Central memory CD8-positive, alpha-beta T cell (primary cell): ENCODE measurements around the gene OSBP2.
A peak's percentile ranks its signal among the peaks of the same experiment; 100 is the strongest.

Experiments
- ATAC-seq: fragments of 150-1000 bp; cut with Tn5 transposase; replicated peaks from 2 replicates; pipeline ENCODE4 v1.10.0; 2022; ENCODE audit warnings: mild to moderate bottlenecking, moderate FRiP score, moderate number of reproducible peaks; ENCODE audit not compliant: poor library complexity, severe bottlenecking; ENCODE audit errors: extremely low read depth
- DNase-seq, 2 donors: peaks; one replicate each; pipeline ENCODE4 v3.0.0; 2021; ENCODE audit warnings: low spot score in 2 of 2
- H3K27ac Mint-ChIP-seq: one replicate; pipeline ENCODE4 v1.8.0; 2022; ENCODE audit warnings: low read depth, mild to moderate bottlenecking, moderate library complexity, mixed read lengths
- H3K27me3 Mint-ChIP-seq: one replicate; pipeline ENCODE4 v1.8.0; 2022; ENCODE audit warnings: mixed read lengths
- H3K36me3 Mint-ChIP-seq: one replicate; pipeline ENCODE4 v1.8.0; 2022; ENCODE audit warnings: mild to moderate bottlenecking, moderate library complexity, mixed read lengths; ENCODE audit not compliant: insufficient read depth
- H3K4me1 Mint-ChIP-seq: one replicate; pipeline ENCODE4 v1.8.0; 2022; ENCODE audit warnings: mixed read lengths
- H3K4me3 Mint-ChIP-seq: one replicate; pipeline ENCODE4 v1.8.0; 2022; ENCODE audit warnings: mild to moderate bottlenecking, moderate library complexity, mixed read lengths
- H3K9me3 Mint-ChIP-seq: one replicate; pipeline ENCODE4 v1.8.0; 2022; ENCODE audit warnings: mixed read lengths

The OSBP2 gene

DNA sequence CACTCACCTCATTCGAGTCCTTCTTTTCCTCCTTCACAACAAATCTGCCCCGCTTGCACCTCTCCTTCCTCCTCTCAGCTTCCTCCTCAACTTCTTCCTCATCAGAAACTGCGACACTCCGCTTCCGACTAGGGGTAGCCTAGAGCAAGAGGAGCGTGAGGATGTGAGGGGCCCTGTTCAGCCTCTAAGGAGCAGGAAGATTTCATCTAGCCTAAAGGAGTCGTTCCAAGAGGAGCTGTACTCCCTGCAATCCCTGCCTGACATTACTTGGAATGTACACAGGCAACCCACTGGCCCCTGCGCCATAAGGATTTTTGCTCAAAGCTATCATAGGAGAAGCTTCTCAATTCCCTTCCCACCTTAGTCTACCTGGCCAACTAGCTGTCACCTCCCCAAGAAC, 239.4 kb downstream of the OSBP2 start:
- peaks cover 12% of the 10 kb centered on the region for H3K4me1 Mint-ChIP-seq
- DNase-seq = no peak
- no peak overlapping the region for H3K4me3 Mint-ChIP-seq
- H3K27me3 Mint-ChIP-seq = no peaks in the 10 kb centered on the region
- ATAC-seq = no peak
- no peaks in the 10 kb centered on the region for H3K9me3 Mint-ChIP-seq
- H3K36me3 Mint-ChIP-seq = peaks cover 64% of the 10 kb centered on the region
- H3K27ac Mint-ChIP-seq = peak overlapping the region; percentile 49

DNA sequence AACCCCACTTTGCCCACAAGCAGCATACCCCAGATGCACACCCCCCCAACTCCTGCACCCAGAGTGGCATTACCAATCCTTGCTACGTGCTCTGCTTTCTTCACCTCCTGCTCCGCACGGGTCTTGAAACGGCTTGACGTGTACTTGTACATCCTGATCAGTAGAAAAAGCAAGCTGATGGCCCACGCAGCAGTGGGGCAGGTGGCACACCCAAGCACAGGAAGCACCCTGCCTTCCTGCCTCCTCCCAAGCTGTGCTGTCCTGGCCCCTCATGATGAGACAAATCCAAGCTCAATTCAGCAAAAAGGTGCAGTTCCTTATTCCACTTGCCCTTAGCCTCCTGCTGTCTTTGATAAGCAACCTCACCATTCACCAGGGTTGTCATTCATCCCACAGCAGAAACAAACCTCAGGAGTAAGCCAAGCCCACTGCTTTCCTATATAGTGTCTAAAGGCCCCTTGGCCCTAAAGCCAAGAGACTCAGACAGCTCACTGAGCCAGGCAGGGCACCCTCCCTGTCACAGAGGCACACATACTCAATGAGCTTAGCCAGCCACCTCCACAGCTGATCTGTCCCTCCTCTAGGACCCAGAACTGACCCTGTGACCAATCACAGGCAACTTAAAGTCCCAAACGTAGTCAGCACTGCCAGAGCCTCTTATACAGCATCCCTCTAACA, 246.2 kb downstream of the OSBP2 start:
- peaks cover 47% of the 10 kb centered on the region for H3K4me1 Mint-ChIP-seq
- H3K27me3 Mint-ChIP-seq = no peaks in the 10 kb centered on the region
- DNase-seq = no peak
- peaks cover 40% of the 10 kb centered on the region for H3K36me3 Mint-ChIP-seq
- peak overlapping the region; percentile 69 for H3K4me3 Mint-ChIP-seq
- H3K9me3 Mint-ChIP-seq = no peaks in the 10 kb centered on the region
- H3K27ac Mint-ChIP-seq = peak overlapping the region; percentile 78
- peak; percentile 73 for ATAC-seq

DNA sequence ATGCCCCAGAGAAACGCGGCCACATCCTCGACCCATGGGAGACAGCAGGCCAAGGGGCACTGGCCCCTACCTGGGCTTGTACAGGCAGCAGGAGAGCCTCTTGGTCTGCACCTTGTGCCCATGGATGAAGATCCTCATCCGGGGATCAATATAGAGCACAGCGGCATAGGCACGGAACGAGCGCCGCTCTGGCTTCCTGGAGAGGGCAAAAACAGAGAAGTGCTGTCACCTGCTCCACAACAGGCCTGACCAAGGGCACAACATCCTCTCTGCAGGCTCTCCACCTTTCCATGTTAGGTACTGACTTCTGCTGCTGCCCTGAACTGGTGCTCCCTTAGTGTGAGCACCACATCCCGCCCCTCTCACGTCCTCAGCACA, 246.7 kb downstream of the OSBP2 start:
- Mint-ChIP-seq H3K4me1 (peaks cover 47% of the 10 kb centered on the region), H3K36me3 (peaks cover 39% of the 10 kb centered on the region), H3K4me3 (peak overlapping the region; percentile 69), H3K27ac (peak overlapping the region; percentile 78), H3K9me3 (no peaks in the 10 kb centered on the region), H3K27me3 (no peaks in the 10 kb centered on the region)
- no peak for DNase-seq
- ATAC-seq = no peak

DNA sequence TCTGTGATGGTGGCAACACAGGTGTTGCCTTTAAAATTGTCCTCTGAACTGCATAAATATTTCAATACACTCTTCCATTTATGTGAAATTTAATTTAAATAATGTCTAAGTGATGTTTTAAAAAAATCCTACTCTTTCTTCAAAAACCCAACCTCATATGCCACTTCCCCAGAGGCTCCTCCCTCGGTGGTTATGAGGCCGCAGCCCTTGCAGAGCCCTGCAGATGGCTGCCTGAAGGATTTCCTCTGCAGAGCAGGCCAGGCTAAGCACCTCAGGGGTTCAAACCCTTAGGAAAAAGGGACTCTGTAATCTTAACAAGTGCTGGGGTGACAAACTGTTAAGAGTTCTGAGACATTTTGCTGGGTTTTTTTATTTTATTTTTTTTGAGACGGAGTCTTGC, 248.7 kb downstream of the OSBP2 start:
- peaks cover 47% of the 10 kb centered on the region for H3K4me1 Mint-ChIP-seq
- ATAC-seq = peak; percentile 88
- H3K27me3 Mint-ChIP-seq = no peaks in the 10 kb centered on the region
- DNase-seq = peak; percentile 42 to 61
- H3K36me3 Mint-ChIP-seq = peaks cover 28% of the 10 kb centered on the region
- peak overlapping the region; percentile 39 for H3K27ac Mint-ChIP-seq
- peak overlapping the region; percentile 17 for H3K4me3 Mint-ChIP-seq
- no peaks in the 10 kb centered on the region for H3K9me3 Mint-ChIP-seq

DNA sequence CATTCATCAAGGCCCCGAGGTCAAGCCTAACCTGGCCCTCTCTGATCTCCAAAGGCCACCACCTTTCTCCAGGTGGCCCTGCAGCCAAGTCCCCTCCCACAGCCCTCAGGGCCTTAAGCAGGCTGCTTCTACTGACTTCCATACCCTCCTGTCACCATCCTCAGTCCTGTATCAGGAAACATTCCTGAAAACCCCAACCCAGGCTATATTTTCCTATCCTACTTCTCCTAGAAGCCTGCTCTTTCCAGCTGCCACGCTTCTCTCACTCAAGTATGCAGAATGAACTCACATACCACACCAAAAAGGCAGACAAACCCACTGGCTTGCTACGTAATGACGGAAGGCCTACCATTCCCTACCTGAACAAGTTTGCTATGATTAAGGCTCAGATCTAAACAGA, 250.3 kb downstream of the OSBP2 start:
- Mint-ChIP-seq H3K4me1 (peaks cover 47% of the 10 kb centered on the region), H3K9me3 (no peaks in the 10 kb centered on the region), H3K27ac (peak overlapping the region; percentile 0), H3K4me3 (no peak overlapping the region), H3K27me3 (no peaks in the 10 kb centered on the region), H3K36me3 (peaks cover 25% of the 10 kb centered on the region)
- ATAC-seq (no peak), DNase-seq (no peak)

DNA sequence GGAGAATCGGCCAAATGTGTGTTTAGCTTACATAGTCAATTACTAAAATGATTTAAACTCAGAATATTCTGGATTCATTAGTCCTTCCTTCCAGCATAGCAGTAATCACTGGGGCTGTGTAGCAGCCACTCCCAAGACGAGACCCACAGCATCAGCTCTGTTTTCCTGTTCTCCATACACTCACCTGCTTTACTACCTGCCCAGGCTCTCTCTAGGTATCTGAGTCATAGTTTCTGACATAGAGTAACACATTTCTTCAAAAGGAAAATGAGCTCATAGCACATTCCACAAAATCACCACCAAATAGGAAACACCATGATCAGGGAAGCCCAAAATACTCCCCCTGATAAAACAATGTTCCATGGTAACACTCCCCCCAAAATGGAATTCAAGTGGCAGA, 251.0 kb downstream of the OSBP2 start:
- peaks cover 40% of the 10 kb centered on the region for H3K4me1 Mint-ChIP-seq

DNA sequence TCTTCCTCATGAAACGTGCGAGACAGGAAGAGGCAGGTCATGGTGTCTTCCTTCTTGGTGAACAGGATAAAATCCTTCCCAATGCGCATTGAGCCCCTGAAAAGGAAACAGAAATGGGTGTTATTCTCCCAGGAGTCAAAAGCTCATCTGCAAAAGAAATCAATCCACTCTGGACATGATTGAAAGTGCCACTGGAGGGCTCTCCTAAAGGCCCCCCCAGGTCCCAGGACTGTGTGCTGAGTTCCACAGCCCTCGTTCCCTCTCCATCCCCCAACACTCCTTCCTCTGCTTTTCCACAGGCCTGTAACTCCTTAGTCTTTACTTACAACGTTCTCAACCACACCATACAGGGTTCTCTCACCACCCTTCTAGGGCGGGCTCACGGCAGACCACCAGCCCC, 251.7 kb downstream of the OSBP2 start:
- Mint-ChIP-seq H3K4me3 (no peak overlapping the region), H3K4me1 (peaks cover 33% of the 10 kb centered on the region), H3K27me3 (no peaks in the 10 kb centered on the region), H3K9me3 (no peaks in the 10 kb centered on the region), H3K27ac (no peak overlapping the region), H3K36me3 (peaks cover 21% of the 10 kb centered on the region)
- no peak for DNase-seq
- no peak for ATAC-seq

More for the DNA sequence above, 251.0 kb downstream of the OSBP2 start:
- Mint-ChIP-seq H3K36me3 (peaks cover 24% of the 10 kb centered on the region), H3K27ac (no peak overlapping the region), H3K9me3 (no peaks in the 10 kb centered on the region), H3K4me3 (no peak overlapping the region), H3K27me3 (no peaks in the 10 kb centered on the region)
- ATAC-seq = no peak
- DNase-seq = no peak

DNA sequence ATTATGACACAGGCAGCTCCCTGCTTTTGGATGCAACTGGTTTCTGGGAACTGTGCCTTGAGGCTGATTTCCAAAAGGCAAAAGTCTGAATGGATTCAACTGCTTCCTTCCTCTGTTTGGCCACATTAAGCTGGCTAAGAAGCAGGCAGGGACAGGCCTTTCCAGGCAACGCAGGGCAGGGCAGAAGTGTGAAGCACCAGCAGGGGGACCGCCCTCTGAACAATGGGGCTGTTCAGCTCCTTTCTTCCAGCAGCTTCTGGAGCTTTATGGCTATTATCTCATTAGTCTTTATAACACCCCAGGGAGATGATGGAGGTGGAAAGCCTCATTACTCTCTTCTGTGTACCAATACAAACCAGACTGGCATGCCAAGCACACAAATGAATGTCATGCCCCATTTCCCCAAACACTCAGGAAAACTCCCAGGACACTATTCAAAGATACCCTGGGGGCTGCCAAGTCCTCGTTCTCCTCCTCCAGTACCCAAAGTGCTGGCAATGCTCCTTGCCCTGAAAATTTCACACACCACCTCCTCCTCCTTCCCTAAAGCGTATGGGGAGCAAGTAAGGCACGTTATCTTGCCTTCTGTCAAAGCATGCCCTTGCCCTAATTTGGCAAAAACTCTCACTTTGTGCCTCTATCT, 252.6 kb downstream of the OSBP2 start:
- no peak overlapping the region for H3K27ac Mint-ChIP-seq
- H3K9me3 Mint-ChIP-seq = no peaks in the 10 kb centered on the region
- H3K27me3 Mint-ChIP-seq = no peaks in the 10 kb centered on the region
- DNase-seq = no peak
- no peak for ATAC-seq
- peaks cover 21% of the 10 kb centered on the region for H3K36me3 Mint-ChIP-seq
- peaks cover 24% of the 10 kb centered on the region for H3K4me1 Mint-ChIP-seq
- no peak overlapping the region for H3K4me3 Mint-ChIP-seq

DNA sequence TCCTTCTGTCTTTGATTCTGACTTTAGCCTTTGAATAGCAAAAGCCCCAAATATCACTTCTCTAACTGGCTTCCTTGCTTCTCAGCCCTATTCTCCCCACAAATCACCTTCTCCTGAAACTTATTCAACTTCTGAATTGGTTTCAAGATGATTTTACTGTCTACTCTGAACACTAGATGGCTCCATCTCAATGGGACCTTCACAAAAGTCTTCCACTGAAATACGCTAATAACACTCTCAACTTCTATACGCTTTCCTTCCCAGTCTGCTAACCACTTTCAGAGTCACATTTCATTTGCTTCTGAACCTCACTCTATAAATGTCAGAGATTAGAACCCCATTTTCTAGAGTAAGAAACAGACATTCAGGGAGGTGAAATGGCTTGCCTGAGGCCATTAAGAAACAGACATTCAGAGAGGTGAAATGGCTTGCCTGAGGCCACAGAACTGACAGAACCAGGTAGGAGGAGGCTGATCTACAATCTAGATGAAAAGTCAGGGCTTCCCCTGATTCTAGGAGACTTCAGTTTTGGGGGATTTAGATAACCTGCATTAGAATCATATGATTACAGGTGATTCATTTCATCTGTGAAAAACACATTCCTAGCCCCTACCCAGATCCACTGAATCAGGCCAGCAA, 253.3 kb downstream of the OSBP2 start:
- H3K27ac Mint-ChIP-seq = no peak overlapping the region
- H3K9me3 Mint-ChIP-seq = no peaks in the 10 kb centered on the region
- no peak overlapping the region for H3K4me3 Mint-ChIP-seq
- H3K27me3 Mint-ChIP-seq = no peaks in the 10 kb centered on the region
- DNase-seq = no peak
- H3K36me3 Mint-ChIP-seq = peaks cover 21% of the 10 kb centered on the region
- H3K4me1 Mint-ChIP-seq = peaks cover 21% of the 10 kb centered on the region
- no peak for ATAC-seq

DNA sequence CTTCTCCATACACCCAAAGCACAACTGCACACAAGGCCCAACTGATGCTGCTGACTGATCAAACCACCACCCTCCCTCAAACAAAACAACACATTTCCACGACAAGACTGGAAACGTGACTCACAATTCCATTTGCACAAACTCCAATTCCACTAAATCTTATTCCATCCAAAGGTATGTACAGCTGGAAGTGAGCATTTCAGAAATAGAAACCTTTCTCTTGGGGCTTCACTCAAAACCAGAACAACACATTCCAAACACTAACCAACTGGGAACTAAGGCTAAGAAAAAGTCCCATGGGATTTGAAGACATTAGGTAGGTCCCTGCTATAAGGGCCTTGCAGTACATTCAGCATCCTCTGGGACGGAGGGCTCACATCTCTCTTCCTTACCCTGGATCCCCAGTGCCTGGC, 254.3 kb downstream of the OSBP2 start:
- Mint-ChIP-seq H3K9me3 (no peaks in the 10 kb centered on the region), H3K27me3 (no peaks in the 10 kb centered on the region), H3K36me3 (peaks cover 16% of the 10 kb centered on the region), H3K4me3 (no peak overlapping the region), H3K4me1 (peaks cover 13% of the 10 kb centered on the region), H3K27ac (no peak overlapping the region)
- no peak for ATAC-seq
- DNase-seq = no peak

DNA sequence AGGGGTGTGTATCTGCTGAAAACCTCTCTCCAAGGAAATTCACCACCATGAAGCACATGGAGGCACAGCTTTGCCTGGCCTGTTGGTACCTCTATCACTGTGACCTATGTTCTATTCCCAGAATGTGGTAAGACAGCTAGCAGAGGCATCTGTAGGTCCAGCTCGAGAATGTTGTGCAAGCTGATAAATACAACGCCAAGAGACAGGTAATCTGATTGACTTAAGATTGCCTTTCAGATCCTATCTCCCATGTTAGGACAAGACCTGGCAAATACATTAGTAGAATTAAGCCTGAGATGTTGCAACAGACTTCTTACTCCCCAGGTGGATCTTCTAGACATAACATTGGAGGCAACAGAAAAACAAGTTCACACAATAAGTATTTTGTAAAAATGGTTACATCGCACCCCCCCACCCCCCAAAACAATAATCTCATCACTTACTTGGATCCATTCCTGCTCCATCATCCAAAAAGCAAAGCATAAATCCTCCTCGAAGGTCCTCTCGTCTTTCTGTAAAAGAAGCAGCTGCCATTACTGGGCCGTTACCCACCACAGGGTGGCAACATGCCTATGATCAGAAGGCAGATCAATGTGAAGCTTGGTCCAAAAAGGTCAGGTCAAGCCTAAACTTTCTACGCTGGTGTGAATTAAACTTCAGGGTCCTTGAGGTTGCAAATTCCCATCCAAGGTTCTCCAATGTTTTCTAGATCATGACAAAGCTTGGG, 255.4 kb downstream of the OSBP2 start:
- peaks cover 2% of the 10 kb centered on the region for H3K4me1 Mint-ChIP-seq
- ATAC-seq = no peak

DNA sequence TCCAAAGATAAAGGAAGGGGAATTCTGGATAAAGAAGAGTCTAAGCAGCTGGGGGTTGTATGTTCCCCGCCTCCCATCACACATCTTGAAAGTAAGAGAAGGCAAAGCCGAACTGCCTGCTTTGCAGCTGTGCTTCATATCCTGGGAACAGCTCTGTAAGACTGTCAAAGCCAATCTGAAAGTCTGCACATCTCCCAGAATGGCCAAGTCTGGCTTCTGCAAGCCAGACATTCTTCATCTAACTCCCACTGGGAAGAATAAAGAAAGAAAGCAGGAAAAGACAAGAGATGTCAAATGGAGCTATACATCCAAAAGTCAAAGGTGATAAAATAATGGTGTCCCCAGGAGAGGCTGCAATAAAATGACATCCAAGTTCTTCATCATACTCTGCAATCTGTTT, 258.5 kb downstream of the OSBP2 start:
- DNase-seq (no peak), ATAC-seq (no peak)
- Mint-ChIP-seq H3K36me3 (peaks cover 5% of the 10 kb centered on the region), H3K4me1 (peaks cover 9% of the 10 kb centered on the region), H3K27me3 (no peaks in the 10 kb centered on the region), H3K9me3 (no peaks in the 10 kb centered on the region), H3K27ac (no peak overlapping the region), H3K4me3 (no peak overlapping the region)

More for the DNA sequence above, 255.4 kb downstream of the OSBP2 start:
- Mint-ChIP-seq H3K27ac (no peak overlapping the region), H3K27me3 (no peaks in the 10 kb centered on the region), H3K4me3 (no peak overlapping the region), H3K9me3 (no peaks in the 10 kb centered on the region), H3K36me3 (peaks cover 14% of the 10 kb centered on the region)
- DNase-seq = no peak
